GM12874 (cell line): Measurements from ENCODE around the gene SF3B4.

ENCODE experiments used
- CTCF ChIP-seq: IDR thresholded peaks from 2 replicates; pipeline ENCODE4 v1.5.1; 2011; ENCODE audit warnings: low read depth, mild to moderate bottlenecking, control low read depth, low read length, moderate library complexity; ENCODE audit not compliant: insufficient read depth

Gene SF3B4

GRCh38 chr1:149931212-149931790 is 3.7 kb upstream of the SF3B4 start:
- no peak for TF ChIP-seq CTCF

- TF ChIP-seq CTCF, result no peak
Measured at GRCh38 chr1:149929856-149930255, 2.3 kb upstream of the SF3B4 start.

- no peak for TF ChIP-seq CTCF
Measured at GRCh38 chr1:149928401-149928724, 760 bp upstream of the SF3B4 start.

- TF ChIP-seq CTCF, result no peak
Measured at GRCh38 chr1:149927056-149927562, 494 bp downstream of the SF3B4 start.

- TF ChIP-seq CTCF, result no peak
Measured at GRCh38 chr1:149926296-149926695, 1.3 kb downstream of the SF3B4 start.

GRCh38 chr1:149925751-149926150 is 1.9 kb downstream of the SF3B4 start:
- no peak for TF ChIP-seq CTCF

- TF ChIP-seq CTCF, result no peak
Measured at GRCh38 chr1:149925345-149925744, 2.3 kb downstream of the SF3B4 start.
